GM12878 (cell line): ENCODE results near the gene RALGAPB. TPM values are rescaled to one million over a fixed set of nuclear protein-coding genes. Genes with fewer than 3 reads are reported as not detected.

Experiments used
- ATAC-seq: fragments of 200-7000 bp; cut with Tn5 transposase; 3 replicates; pipeline ENCODE4 v1.9.1; 2020; ENCODE audit warnings: mild to moderate bottlenecking, moderate library complexity
- BruUV-seq: library from RNA; stranded (reverse); fragments of 400-500 nt; replicated peaks from 2 replicates; lab custom pipeline; 2021; lab: Mats Ljungman, UMichigan
- CTCF ChIA-PET: fragments of 300-600 bp; sonication (Branson Sonifier 250); formaldehyde crosslinking; extraction: SDS; loops from one replicate; lab custom pipeline; 2021; ENCODE audit warnings: inconsistent platforms; lab: Yijun Ruan, JAX
- POLR2A ChIA-PET: fragments of 350-600 bp; formaldehyde crosslinking; extraction: SDS; loops from one replicate; lab custom pipeline; 2021; ENCODE audit warnings: inconsistent platforms; lab: Charles Lee
- RAD21 ChIA-PET: fragments of 300-600 bp; sonication (Branson Sonifier 250); formaldehyde crosslinking; loops from one replicate; lab custom pipeline; 2023; ENCODE audit warnings: antibody characterized with exemption; ENCODE audit not compliant: unreplicated experiment; lab: Charles Lee
- SMC1A ChIA-PET: fragments of 300-600 bp; sonication (Branson Sonifier 250); formaldehyde crosslinking; loops from one replicate; lab custom pipeline; 2023; ENCODE audit not compliant: unreplicated experiment, uncharacterized antibody; lab: Charles Lee
- DNase-seq: peaks from one replicate; pipeline ENCODE4 v3.0.0-alpha.2; 2011; ENCODE audit warnings: low read depth, low spot score
- FAIRE-seq: peaks from 3 replicates; lab custom pipeline; 2011; peaks lifted over from hg19 to GRCh38; lab: Jason Lieb, UNC
- H2AFZ ChIP-seq: 2 replicates; pipeline ENCODE4 v1.6.0; 2011; ENCODE audit warnings: low read depth, low read length, control low read depth; ENCODE audit not compliant: control insufficient read depth
- H3K27ac ChIP-seq: 2 replicates; pipeline ENCODE4 v1.5.1; 2011; ENCODE audit warnings: control low read depth; ENCODE audit not compliant: control insufficient read depth, insufficient read depth
- H3K27me3 ChIP-seq, 2 experiments: replicated peaks in 1 of 2; 2 replicates each; pipeline versions ENCODE4 v1.6.0 to v1.6.1; 2011; ENCODE audit warnings: low read length in 1 of 2; ENCODE audit not compliant: control insufficient read depth in 2 of 2, insufficient read depth in 2 of 2
- H3K36me3 ChIP-seq, 2 experiments: 2 replicates each; pipeline ENCODE4 v1.5.1; 2011; ENCODE audit warnings: low read length in 1 of 2; ENCODE audit not compliant: control insufficient read depth in 2 of 2, insufficient read depth in 2 of 2
- H3K4me1 ChIP-seq: 2 replicates; pipeline ENCODE4 v1.6.1; 2011; ENCODE audit warnings: mild to moderate bottlenecking, low read length, moderate library complexity, mixed read lengths; ENCODE audit not compliant: control insufficient read depth, insufficient read depth
- H3K4me2 ChIP-seq: 2 replicates; pipeline ENCODE4 v1.6.0; 2011; ENCODE audit warnings: control low read depth; ENCODE audit not compliant: control insufficient read depth, insufficient read depth
- H3K4me3 ChIP-seq: fragments of 200-600 bp; sonication (generic); 2 replicates; pipeline ENCODE4 v1.5.1; 2016
- H3K79me2 ChIP-seq: 2 replicates; pipeline ENCODE4 v1.6.0; 2011; ENCODE audit warnings: low read length; ENCODE audit not compliant: control insufficient read depth, insufficient read depth
- H3K9ac ChIP-seq: 2 replicates; pipeline ENCODE4 v1.8.0; 2011; ENCODE audit warnings: low read length, control low read depth, mixed read lengths; ENCODE audit not compliant: control insufficient read depth, insufficient read depth
- H3K9me3 ChIP-seq: replicated peaks from 3 replicates; pipeline ENCODE4 v1.5.1; 2011; ENCODE audit warnings: mild to moderate bottlenecking, low read length; ENCODE audit not compliant: control insufficient read depth, insufficient read depth
- H4K20me1 ChIP-seq: 2 replicates; pipeline ENCODE4 v1.6.0; 2011; ENCODE audit not compliant: control insufficient read depth, insufficient read depth
- EED ChIP-seq: sonication (generic); IDR thresholded peaks from 2 replicates; pipeline ENCODE4 v1.6.1; 2016; ENCODE audit warnings: antibody characterized with exemption, low read depth
- MEF2A ChIP-seq: IDR thresholded peaks from 2 replicates; pipeline ENCODE4 v1.6.1; 2011; ENCODE audit warnings: low read depth, mild to moderate bottlenecking, low read length, moderate library complexity; ENCODE audit not compliant: insufficient read depth
- PAX8 ChIP-seq: fragments of 450-650 bp; IDR thresholded peaks from 2 replicates; pipeline ENCODE4 v1.6.1; 2017; ENCODE audit warnings: mild to moderate bottlenecking, moderate library complexity
- RAD51 ChIP-seq: fragments of 450-650 bp; IDR thresholded peaks from 2 replicates; pipeline ENCODE4 v1.6.1; 2016; ENCODE audit warnings: moderate library complexity, mild to moderate bottlenecking, inconsistent platforms
- TAF1 ChIP-seq: IDR thresholded peaks from 2 replicates; pipeline ENCODE4 v1.6.1; 2011; ENCODE audit warnings: mild to moderate bottlenecking, low read depth, low read length, borderline replicate concordance
- TARDBP ChIP-seq: IDR thresholded peaks from 2 replicates; pipeline ENCODE4 v1.6.1; 2016; ENCODE audit warnings: borderline replicate concordance
- WGBS: methylation state at CpG from one replicate; pipeline ENCODE4 v1.1.6; 2016; ENCODE audit warnings: low lambda C conversion rate; ENCODE audit not compliant: insufficient replicate concordance, insufficient coverage; ENCODE audit errors: missing lambda C conversion rate; 5-methylcytosine and 5-hydroxymethylcytosine counted together
- in situ Hi-C: fragments of 300-500 bp; cut with MboI; formaldehyde crosslinking; loops from 9 replicates; pipeline ENCODE4 v1.14.3; 2018; ENCODE audit warnings: mixed read lengths
- intact Hi-C: fragments of 100-400 bp; cut with micrococcal nuclease; formaldehyde crosslinking; loops from one replicate; pipeline ENCODE4 v1.14.2; 2022; ENCODE audit not compliant: unreplicated experiment
- polyA plus RNA-seq, 11 experiments: library from polyadenylated mRNA; depleted of rRNA in 4 of 11; unstranded in 6 of 11; stranded (reverse) in 5 of 11; fragments of >200 nt; fragmentation: Nextera tagmentation in 4 of 11; fragmentation: Illumina TruSeq in 1 of 11; extraction: Ambion mirVana in 4 of 11; extraction: Trizol in 1 of 11; gene quantifications; 1 replicate in 1 of 11; 2 replicates in 10 of 11; pipeline versions ENCODE4 v1.2.1 to v1.2.3, GENCODE V29; 2011 to 2016; ENCODE audit warnings: inconsistent platforms in 2 of 11, missing spikeins in 2 of 11, low read depth in 1 of 11
- total RNA-seq, 4 experiments: library from RNA; depleted of rRNA in 3 of 4; stranded (reverse); fragments of >200 nt in 3 of 4; fragmentation: Illumina TruSeq in 1 of 4; extraction: Trizol in 1 of 4; gene quantifications; 2 replicates each; pipeline versions ENCODE4 v1.2.1 to v1.2.3, GENCODE V29; 2013 to 2021
- TF ChIP-seq, protein P1 (sequence below), 3 experiments: IDR thresholded peaks in 2 of 3; conservative IDR thresholded peaks in 1 of 3; 2 replicates each; pipeline ENCODE4 v1.5.1; 2011; ENCODE audit warnings: low read depth in 3 of 3, low read length in 3 of 3, mild to moderate bottlenecking in 3 of 3, control low read depth in 2 of 3, moderate library complexity in 2 of 3, inconsistent platforms in 1 of 3, mixed read lengths in 1 of 3; ENCODE audit not compliant: control insufficient read depth in 2 of 3, insufficient read depth in 1 of 3; ENCODE audit errors: extremely low read depth in 1 of 3
- TF ChIP-seq, protein P2 (sequence below): fragments of 450-650 bp; IDR thresholded peaks from 2 replicates; pipeline ENCODE4 v1.6.1; 2016; ENCODE audit warnings: mild to moderate bottlenecking, moderate library complexity, borderline replicate concordance
- TF ChIP-seq, protein P3 (sequence below): fragments of 450-650 bp; IDR thresholded peaks from 2 replicates; pipeline ENCODE4 v1.6.1; 2018; ENCODE audit warnings: mild to moderate bottlenecking, low read depth, moderate library complexity; ENCODE audit not compliant: partially characterized antibody

The RALGAPB gene
- total and polyA plus RNA-seq, 10 of the 15 experiments (the other 5 are each of a cell fraction or from before 2014, with no cell fraction given) = 3.7 to 23.2 (median 15.5) TPM

DNA sequence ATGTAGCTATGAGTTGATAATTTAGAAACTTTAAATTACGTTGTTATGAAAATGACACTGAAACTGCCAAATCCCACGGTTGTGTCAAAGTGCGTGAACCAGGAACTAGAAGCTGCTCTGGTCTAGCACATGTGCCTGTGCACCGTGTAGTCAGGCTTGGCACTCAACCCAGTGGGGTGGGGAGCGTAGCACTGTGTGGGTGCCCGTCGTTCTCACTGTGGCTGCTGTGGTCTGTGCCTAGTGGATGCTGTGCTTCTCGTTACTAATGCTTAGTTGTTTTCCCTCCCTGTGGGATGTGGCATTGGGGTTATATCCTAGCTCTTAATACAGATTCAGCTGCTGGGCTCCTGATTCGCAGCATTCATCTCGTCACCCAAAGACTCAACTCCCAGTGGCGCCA, 62.1 kb downstream of the RALGAPB start:
- ATAC-seq = no peak
- Histone ChIP-seq H3K9me3 (no peaks in the 10 kb centered on the region), H3K4me3 (no peak overlapping the region), H4K20me1 (no peaks in the 10 kb centered on the region), H3K4me2 (no peak overlapping the region), H3K79me2 (no peaks in the 10 kb centered on the region), H3K4me1 (no peaks in the 10 kb centered on the region), H2AFZ (no peak overlapping the region), H3K27me3 (no peaks in the 10 kb centered on the region), H3K27ac (no peak overlapping the region), H3K9ac (no peak overlapping the region), H3K36me3 (peaks cover 1 to 31% of the 10 kb centered on the region in 2 experiments; a peak in 3 of 4 replicates)
- in situ Hi-C loops (no loop called here), intact Hi-C loops (no loop called here)
- no peak for TF ChIP-seq MEF2A
- TF ChIP-seq, protein P1, sequence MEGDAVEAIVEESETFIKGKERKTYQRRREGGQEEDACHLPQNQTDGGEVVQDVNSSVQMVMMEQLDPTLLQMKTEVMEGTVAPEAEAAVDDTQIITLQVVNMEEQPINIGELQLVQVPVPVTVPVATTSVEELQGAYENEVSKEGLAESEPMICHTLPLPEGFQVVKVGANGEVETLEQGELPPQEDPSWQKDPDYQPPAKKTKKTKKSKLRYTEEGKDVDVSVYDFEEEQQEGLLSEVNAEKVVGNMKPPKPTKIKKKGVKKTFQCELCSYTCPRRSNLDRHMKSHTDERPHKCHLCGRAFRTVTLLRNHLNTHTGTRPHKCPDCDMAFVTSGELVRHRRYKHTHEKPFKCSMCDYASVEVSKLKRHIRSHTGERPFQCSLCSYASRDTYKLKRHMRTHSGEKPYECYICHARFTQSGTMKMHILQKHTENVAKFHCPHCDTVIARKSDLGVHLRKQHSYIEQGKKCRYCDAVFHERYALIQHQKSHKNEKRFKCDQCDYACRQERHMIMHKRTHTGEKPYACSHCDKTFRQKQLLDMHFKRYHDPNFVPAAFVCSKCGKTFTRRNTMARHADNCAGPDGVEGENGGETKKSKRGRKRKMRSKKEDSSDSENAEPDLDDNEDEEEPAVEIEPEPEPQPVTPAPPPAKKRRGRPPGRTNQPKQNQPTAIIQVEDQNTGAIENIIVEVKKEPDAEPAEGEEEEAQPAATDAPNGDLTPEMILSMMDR (IDR thresholded peaks at IDR 0.05 in 2 of 3, conservative IDR thresholded peaks at IDR 0.05 in 1 of 3; ENCODE audit: control insufficient read depth in 2 of 3, extremely low read depth in 1 of 3, insufficient read depth in 1 of 3, low read depth in 3 of 3, low read length in 3 of 3) = no peak
- TF ChIP-seq PAX8 = no peak
- TF ChIP-seq RAD51 = no peak
- no peak for TF ChIP-seq TARDBP
- no peak for TF ChIP-seq TAF1
- TF ChIP-seq, protein P2, sequence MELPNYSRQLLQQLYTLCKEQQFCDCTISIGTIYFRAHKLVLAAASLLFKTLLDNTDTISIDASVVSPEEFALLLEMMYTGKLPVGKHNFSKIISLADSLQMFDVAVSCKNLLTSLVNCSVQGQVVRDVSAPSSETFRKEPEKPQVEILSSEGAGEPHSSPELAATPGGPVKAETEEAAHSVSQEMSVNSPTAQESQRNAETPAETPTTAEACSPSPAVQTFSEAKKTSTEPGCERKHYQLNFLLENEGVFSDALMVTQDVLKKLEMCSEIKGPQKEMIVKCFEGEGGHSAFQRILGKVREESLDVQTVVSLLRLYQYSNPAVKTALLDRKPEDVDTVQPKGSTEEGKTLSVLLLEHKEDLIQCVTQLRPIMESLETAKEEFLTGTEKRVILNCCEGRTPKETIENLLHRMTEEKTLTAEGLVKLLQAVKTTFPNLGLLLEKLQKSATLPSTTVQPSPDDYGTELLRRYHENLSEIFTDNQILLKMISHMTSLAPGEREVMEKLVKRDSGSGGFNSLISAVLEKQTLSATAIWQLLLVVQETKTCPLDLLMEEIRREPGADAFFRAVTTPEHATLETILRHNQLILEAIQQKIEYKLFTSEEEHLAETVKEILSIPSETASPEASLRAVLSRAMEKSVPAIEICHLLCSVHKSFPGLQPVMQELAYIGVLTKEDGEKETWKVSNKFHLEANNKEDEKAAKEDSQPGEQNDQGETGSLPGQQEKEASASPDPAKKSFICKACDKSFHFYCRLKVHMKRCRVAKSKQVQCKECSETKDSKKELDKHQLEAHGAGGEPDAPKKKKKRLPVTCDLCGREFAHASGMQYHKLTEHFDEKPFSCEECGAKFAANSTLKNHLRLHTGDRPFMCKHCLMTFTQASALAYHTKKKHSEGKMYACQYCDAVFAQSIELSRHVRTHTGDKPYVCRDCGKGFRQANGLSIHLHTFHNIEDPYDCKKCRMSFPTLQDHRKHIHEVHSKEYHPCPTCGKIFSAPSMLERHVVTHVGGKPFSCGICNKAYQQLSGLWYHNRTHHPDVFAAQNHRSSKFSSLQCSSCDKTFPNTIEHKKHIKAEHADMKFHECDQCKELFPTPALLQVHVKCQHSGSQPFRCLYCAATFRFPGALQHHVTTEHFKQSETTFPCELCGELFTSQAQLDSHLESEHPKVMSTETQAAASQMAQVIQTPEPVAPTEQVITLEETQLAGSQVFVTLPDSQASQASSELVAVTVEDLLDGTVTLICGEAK = no peak
- TF ChIP-seq, protein P3, sequence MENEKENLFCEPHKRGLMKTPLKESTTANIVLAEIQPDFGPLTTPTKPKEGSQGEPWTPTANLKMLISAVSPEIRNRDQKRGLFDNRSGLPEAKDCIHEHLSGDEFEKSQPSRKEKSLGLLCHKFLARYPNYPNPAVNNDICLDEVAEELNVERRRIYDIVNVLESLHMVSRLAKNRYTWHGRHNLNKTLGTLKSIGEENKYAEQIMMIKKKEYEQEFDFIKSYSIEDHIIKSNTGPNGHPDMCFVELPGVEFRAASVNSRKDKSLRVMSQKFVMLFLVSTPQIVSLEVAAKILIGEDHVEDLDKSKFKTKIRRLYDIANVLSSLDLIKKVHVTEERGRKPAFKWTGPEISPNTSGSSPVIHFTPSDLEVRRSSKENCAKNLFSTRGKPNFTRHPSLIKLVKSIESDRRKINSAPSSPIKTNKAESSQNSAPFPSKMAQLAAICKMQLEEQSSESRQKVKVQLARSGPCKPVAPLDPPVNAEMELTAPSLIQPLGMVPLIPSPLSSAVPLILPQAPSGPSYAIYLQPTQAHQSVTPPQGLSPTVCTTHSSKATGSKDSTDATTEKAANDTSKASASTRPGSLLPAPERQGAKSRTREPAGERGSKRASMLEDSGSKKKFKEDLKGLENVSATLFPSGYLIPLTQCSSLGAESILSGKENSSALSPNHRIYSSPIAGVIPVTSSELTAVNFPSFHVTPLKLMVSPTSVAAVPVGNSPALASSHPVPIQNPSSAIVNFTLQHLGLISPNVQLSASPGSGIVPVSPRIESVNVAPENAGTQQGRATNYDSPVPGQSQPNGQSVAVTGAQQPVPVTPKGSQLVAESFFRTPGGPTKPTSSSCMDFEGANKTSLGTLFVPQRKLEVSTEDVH = no peak
- TF ChIP-seq EED = no peak
- ChIA-PET POLR2A (no interaction called here), RAD21 (interaction anchor here (1.5 kb wide), 1 partner anchor 515 kb away, joined by 3 read pairs; no protein-coding TSS in a partner anchor), CTCF (interaction anchor here (0.5 to 1.0 kb wide), 4 partner anchors 9 to 218 kb away, joined by 3 to 4 read pairs (median 4); no protein-coding TSS in a partner anchor), SMC1A (interaction anchor here (1.1 to 1.4 kb wide), 2 partner anchors 9 to 20 kb away, joined by 3 read pairs; no protein-coding TSS in a partner anchor)
- BruUV-seq = no TSS peak
- WGBS = 84% methylated on average over 11 of the region's 11 CpGs
- no peak for DNase-seq
- no peak for FAIRE-seq
